HepG2 (cell line): ENCODE results near the gene FABP6. TPM values are rescaled to one million over a fixed set of nuclear protein-coding genes. Genes with fewer than 3 reads are reported as not detected.

Source experiments
- ATAC-seq: fragments of 200-7000 bp; cut with Tn5 transposase; 3 replicates; pipeline ENCODE4 v1.9.1; 2020; ENCODE audit warnings: mild to moderate bottlenecking, moderate library complexity
- BruUV-seq: library from RNA; stranded (reverse); fragments of 400-500 nt; replicated peaks from 2 replicates; lab custom pipeline; 2021; lab: Mats Ljungman, UMichigan
- CTCF ChIA-PET: fragments of 300-600 bp; formaldehyde crosslinking; extraction: SDS; loops from one replicate; lab custom pipeline; 2021; ENCODE audit warnings: low total read pairs, inconsistent platforms, low intra/inter-chr PET ratio; lab: Yijun Ruan, JAX
- POLR2A ChIA-PET: fragments of 350-600 bp; sonication (Branson Sonifier 250); formaldehyde crosslinking; loops from one replicate; lab custom pipeline; 2020; ENCODE audit warnings: antibody characterized with exemption, inconsistent platforms; lab: Yijun Ruan, JAX
- DNase-seq: peaks from one replicate; pipeline ENCODE4 v3.0.0-alpha.2; 2015; ENCODE audit warnings: low spot score
- FAIRE-seq: peaks from 3 replicates; lab custom pipeline; 2011; peaks lifted over from hg19 to GRCh38; lab: Jason Lieb, UNC
- H2AFZ ChIP-seq: one replicate; pipeline ENCODE4 v1.6.1; 2011; ENCODE audit warnings: low read length, inconsistent platforms
- H3K27ac ChIP-seq: fragments of 300-600 bp; 3 replicates; pipeline ENCODE4 v1.8.0; 2011; ENCODE audit warnings: mixed run types, mild to moderate bottlenecking, mixed read lengths, low read length, inconsistent platforms; ENCODE audit not compliant: insufficient read depth; ENCODE audit errors: extremely low read length
- H3K27me3 ChIP-seq, 2 experiments: fragments of 200-600 bp in 1 of 2; 2 replicates in 1 of 2; 3 replicates in 1 of 2; pipeline versions ENCODE4 v1.6.0 to v1.8.0; 2011; ENCODE audit warnings: low read length in 2 of 2, mild to moderate bottlenecking in 2 of 2, moderate library complexity in 2 of 2, inconsistent platforms in 1 of 2; ENCODE audit not compliant: insufficient read depth in 2 of 2, control insufficient read depth in 1 of 2
- H3K36me3 ChIP-seq, 2 experiments: fragments of 200-600 bp in 1 of 2; replicated peaks in 1 of 2; 2 replicates in 1 of 2; 3 replicates in 1 of 2; pipeline versions ENCODE4 v1.5.1 to v1.8.0; 2011; ENCODE audit warnings: low read length in 2 of 2, inconsistent platforms in 1 of 2; ENCODE audit not compliant: insufficient read depth in 2 of 2, control insufficient read depth in 1 of 2
- H3K4me1 ChIP-seq: 2 replicates; pipeline ENCODE4 v1.5.1; 2012; ENCODE audit warnings: low read length, inconsistent platforms; ENCODE audit not compliant: insufficient read depth
- H3K4me2 ChIP-seq: 2 replicates; pipeline ENCODE4 v1.6.0; 2011; ENCODE audit warnings: low read depth, low read length, inconsistent platforms
- H3K4me3 ChIP-seq, 3 experiments: fragments of 200-600 bp in 1 of 3; sonication (generic), shearing (Covaris generic) in 1 of 3; replicated peaks in 1 of 3; 2 replicates each; pipeline ENCODE4 v1.5.1; 2011 to 2016; ENCODE audit warnings: low read length in 3 of 3, inconsistent platforms in 2 of 3, low read depth in 2 of 3, mild to moderate bottlenecking in 2 of 3, control low read depth in 1 of 3, mixed read lengths in 1 of 3; ENCODE audit not compliant: insufficient read depth in 1 of 3
- H3K79me2 ChIP-seq: one replicate; pipeline ENCODE4 v1.6.1; 2011; ENCODE audit warnings: low read length, inconsistent platforms; ENCODE audit not compliant: insufficient read depth
- H3K9ac ChIP-seq: 2 replicates; pipeline ENCODE4 v1.6.0; 2011; ENCODE audit warnings: mild to moderate bottlenecking, low read depth, low read length, inconsistent platforms; ENCODE audit not compliant: insufficient read depth
- H3K9me3 ChIP-seq: 2 replicates; pipeline ENCODE4 v1.5.1; 2012; ENCODE audit warnings: mild to moderate bottlenecking, low read length
- H4K20me1 ChIP-seq: 2 replicates; pipeline ENCODE4 v1.6.0; 2011; ENCODE audit warnings: inconsistent platforms, mild to moderate bottlenecking, low read length, moderate library complexity; ENCODE audit not compliant: insufficient read depth
- AKAP8 ChIP-seq: sonication (generic); formaldehyde crosslinking; IDR thresholded peaks from 2 replicates; pipeline ENCODE4 v1.5.1; 2020; ENCODE audit warnings: mild to moderate bottlenecking, missing genetic modification reagents
- CHD2 ChIP-seq: IDR thresholded peaks from 2 replicates; pipeline ENCODE4 v1.6.1; 2011; ENCODE audit warnings: low read depth, low read length, improper control_type of control experiment
- DPF2 ChIP-seq: sonication (generic); formaldehyde crosslinking; IDR thresholded peaks from 2 replicates; pipeline ENCODE4 v1.4.0; 2020; ENCODE audit warnings: mild to moderate bottlenecking, low read depth, missing genetic modification reagents, borderline replicate concordance
- GRHL1 ChIP-seq: sonication (generic); formaldehyde crosslinking; conservative IDR thresholded peaks from 2 replicates; pipeline ENCODE4 v1.8.0; 2022; ENCODE audit warnings: missing genetic modification reagents
- JDP2 ChIP-seq: sonication (generic); formaldehyde crosslinking; IDR thresholded peaks from 2 replicates; pipeline ENCODE4 v1.8.1; 2022; ENCODE audit warnings: missing genetic modification reagents, borderline replicate concordance
- KLF12 ChIP-seq: sonication (generic); formaldehyde crosslinking; IDR thresholded peaks from 2 replicates; pipeline ENCODE4 v1.4.0; 2020; ENCODE audit warnings: missing genetic modification reagents, borderline replicate concordance
- MYPOP ChIP-seq: sonication (generic); formaldehyde crosslinking; IDR thresholded peaks from 2 replicates; pipeline ENCODE4 v1.8.1; 2023; ENCODE audit warnings: mild to moderate bottlenecking, moderate library complexity, missing genetic modification reagents
- ZFP37 ChIP-seq: sonication (generic); formaldehyde crosslinking; IDR thresholded peaks from 2 replicates; pipeline ENCODE4 v1.4.0; 2020; ENCODE audit warnings: missing genetic modification reagents, borderline replicate concordance
- WGBS: methylation state at CpG from one replicate; pipeline ENCODE4 v1.1.6; 2017; ENCODE audit warnings: low lambda C conversion rate; 5-methylcytosine and 5-hydroxymethylcytosine counted together
- in situ Hi-C: cut with HindIII; loops from 2 replicates; pipeline ENCODE4 v1.10.0; 2017; ENCODE audit warnings: low pct_unique_long_range_greater_than_20kb; ENCODE audit not compliant: extremely low pct_ligation_motif_present
- intact Hi-C: fragments of 100-400 bp; cut with micrococcal nuclease; formaldehyde crosslinking; loops from one replicate; pipeline ENCODE4 v1.10.0; 2022; ENCODE audit not compliant: unreplicated experiment
- polyA plus RNA-seq, 8 experiments: library from polyadenylated mRNA; depleted of rRNA in 3 of 8; stranded (reverse) in 7 of 8; unstranded in 1 of 8; fragments of >200 nt; fragmentation: Illumina TruSeq in 4 of 8; extraction: Trizol in 4 of 8; gene quantifications; 2 replicates each; pipeline versions ENCODE4 v1.2.1 to v1.2.3, GENCODE V29; 2011 to 2016; ENCODE audit warnings: low read depth in 4 of 8, missing spikeins in 1 of 8, mixed read lengths in 1 of 8; ENCODE audit not compliant: insufficient read depth in 1 of 8
- total RNA-seq, 5 experiments: library from RNA; depleted of rRNA; stranded (reverse); fragments of >200 nt; fragmentation: Illumina TruSeq; extraction: Trizol; gene quantifications; 2 replicates each; pipeline ENCODE4 v1.2.3, GENCODE V29; 2016; ENCODE audit warnings: low read depth in 1 of 5
- TF ChIP-seq, protein P1 (sequence below), 2 experiments: fragments of 450-650 bp in 1 of 2; sonication (generic) in 1 of 2; formaldehyde crosslinking in 1 of 2; IDR thresholded peaks; 2 replicates each; pipeline versions ENCODE4 v1.6.1 to v1.8.0; 2016 to 2022; ENCODE audit warnings: antibody characterized with exemption in 1 of 2, mild to moderate bottlenecking in 1 of 2, missing genetic modification reagents in 1 of 2

The FABP6 gene
- total and polyA plus RNA-seq, 2 of the 13 experiments (the other 11 are each of a cell fraction or from before 2014, with no cell fraction given), result 0.13 TPM; not detected in 1

GRCh38 chr5:160227012-160227411 is 2.3 kb upstream of the FABP6 start:
- TF ChIP-seq, protein P1, sequence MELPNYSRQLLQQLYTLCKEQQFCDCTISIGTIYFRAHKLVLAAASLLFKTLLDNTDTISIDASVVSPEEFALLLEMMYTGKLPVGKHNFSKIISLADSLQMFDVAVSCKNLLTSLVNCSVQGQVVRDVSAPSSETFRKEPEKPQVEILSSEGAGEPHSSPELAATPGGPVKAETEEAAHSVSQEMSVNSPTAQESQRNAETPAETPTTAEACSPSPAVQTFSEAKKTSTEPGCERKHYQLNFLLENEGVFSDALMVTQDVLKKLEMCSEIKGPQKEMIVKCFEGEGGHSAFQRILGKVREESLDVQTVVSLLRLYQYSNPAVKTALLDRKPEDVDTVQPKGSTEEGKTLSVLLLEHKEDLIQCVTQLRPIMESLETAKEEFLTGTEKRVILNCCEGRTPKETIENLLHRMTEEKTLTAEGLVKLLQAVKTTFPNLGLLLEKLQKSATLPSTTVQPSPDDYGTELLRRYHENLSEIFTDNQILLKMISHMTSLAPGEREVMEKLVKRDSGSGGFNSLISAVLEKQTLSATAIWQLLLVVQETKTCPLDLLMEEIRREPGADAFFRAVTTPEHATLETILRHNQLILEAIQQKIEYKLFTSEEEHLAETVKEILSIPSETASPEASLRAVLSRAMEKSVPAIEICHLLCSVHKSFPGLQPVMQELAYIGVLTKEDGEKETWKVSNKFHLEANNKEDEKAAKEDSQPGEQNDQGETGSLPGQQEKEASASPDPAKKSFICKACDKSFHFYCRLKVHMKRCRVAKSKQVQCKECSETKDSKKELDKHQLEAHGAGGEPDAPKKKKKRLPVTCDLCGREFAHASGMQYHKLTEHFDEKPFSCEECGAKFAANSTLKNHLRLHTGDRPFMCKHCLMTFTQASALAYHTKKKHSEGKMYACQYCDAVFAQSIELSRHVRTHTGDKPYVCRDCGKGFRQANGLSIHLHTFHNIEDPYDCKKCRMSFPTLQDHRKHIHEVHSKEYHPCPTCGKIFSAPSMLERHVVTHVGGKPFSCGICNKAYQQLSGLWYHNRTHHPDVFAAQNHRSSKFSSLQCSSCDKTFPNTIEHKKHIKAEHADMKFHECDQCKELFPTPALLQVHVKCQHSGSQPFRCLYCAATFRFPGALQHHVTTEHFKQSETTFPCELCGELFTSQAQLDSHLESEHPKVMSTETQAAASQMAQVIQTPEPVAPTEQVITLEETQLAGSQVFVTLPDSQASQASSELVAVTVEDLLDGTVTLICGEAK (IDR thresholded peaks at IDR 0.05), result no peak
- TF ChIP-seq, protein P1 (CRISPR knock-in tag; IDR thresholded peaks at IDR 0.05), result no peak
- TF ChIP-seq GRHL1 (no peak), CHD2 (no peak), JDP2 (CRISPR knock-in tag) (no peak), AKAP8 (no peak), MYPOP (CRISPR knock-in tag) (no peak), ZFP37 (no peak), KLF12 (CRISPR knock-in tag) (no peak), DPF2 (CRISPR knock-in tag) (no peak)
- WGBS, result 50% methylated on average over 2 of the region's 2 CpGs
- H3K4me1 ChIP-seq, result no peaks in the 10 kb centered on the region
- H4K20me1 ChIP-seq, result no peaks in the 10 kb centered on the region
- CTCF ChIA-PET, result no interaction called here
- no TSS peak for BruUV-seq
- in situ Hi-C loops, result no loop called here
- no peak for FAIRE-seq
- H3K27ac ChIP-seq, result no peak overlapping the region
- H3K9ac ChIP-seq, result no peak overlapping the region
- intact Hi-C loops, result no loop called here
- no peaks in the 10 kb centered on the region; a peak in 1 of 5 replicates for H3K27me3 ChIP-seq
- H3K4me2 ChIP-seq, result no peak overlapping the region
- H3K36me3 ChIP-seq, result no peaks in the 10 kb centered on the region
- POLR2A ChIA-PET, result no interaction called here
- H3K9me3 ChIP-seq, result no peaks in the 10 kb centered on the region
- DNase-seq, result no peak
- no peak overlapping the region for H3K4me3 ChIP-seq
- H3K79me2 ChIP-seq, result no peaks in the 10 kb centered on the region
- H2AFZ ChIP-seq, result no peak overlapping the region
- ATAC-seq, result no peak
